MCF 10A (cell line): ENCODE results near the gene MARCHF9. TPM values are rescaled to one million over a fixed set of nuclear protein-coding genes. Genes with fewer than 3 reads are reported as not detected.

Experiments used
- BruUV-seq: library from RNA; stranded (reverse); fragments of 400-500 nt; replicated peaks from 2 replicates; lab custom pipeline; 2021; lab: Mats Ljungman, UMichigan
- CTCF ChIA-PET: fragments of 300-600 bp; sonication (Branson Sonifier 250); formaldehyde crosslinking; extraction: SDS; loops from one replicate; lab custom pipeline; 2021; ENCODE audit warnings: antibody characterized with exemption, inconsistent platforms; lab: Yijun Ruan, JAX
- POLR2A ChIA-PET: fragments of 300-600, 350-650 bp; sonication (Branson Sonifier 250); formaldehyde crosslinking; extraction: SDS; loops from one replicate; lab custom pipeline; 2020; ENCODE audit warnings: antibody characterized with exemption, inconsistent platforms; lab: Yijun Ruan, JAX
- DNase-seq: peaks from one replicate; pipeline ENCODE4 v3.0.0-alpha.2; 2018; ENCODE audit not compliant: unreplicated experiment
- H3K27ac Mint-ChIP-seq: one replicate; pipeline ENCODE4 v1.8.0; 2022; ENCODE audit warnings: mild to moderate bottlenecking, low read depth, mixed read lengths; ENCODE audit not compliant: unreplicated experiment
- H3K27me3 Mint-ChIP-seq: one replicate; pipeline ENCODE4 v1.8.0; 2022; ENCODE audit warnings: mixed read lengths; ENCODE audit not compliant: insufficient read depth, unreplicated experiment
- H3K36me3 Mint-ChIP-seq: one replicate; pipeline ENCODE4 v1.8.0; 2022; ENCODE audit warnings: mild to moderate bottlenecking, moderate library complexity, mixed read lengths; ENCODE audit not compliant: insufficient read depth, unreplicated experiment
- H3K4me1 Mint-ChIP-seq: one replicate; pipeline ENCODE4 v1.8.0; 2022; ENCODE audit warnings: mixed read lengths; ENCODE audit not compliant: insufficient read depth, unreplicated experiment
- H3K4me3 Mint-ChIP-seq: one replicate; pipeline ENCODE4 v1.8.0; 2022; ENCODE audit warnings: mild to moderate bottlenecking, moderate library complexity, mixed read lengths; ENCODE audit not compliant: unreplicated experiment
- H3K9me3 Mint-ChIP-seq: one replicate; pipeline ENCODE4 v1.8.0; 2022; ENCODE audit warnings: mixed read lengths; ENCODE audit not compliant: unreplicated experiment
- CTCF ChIP-seq: fragments of 200-600 bp; IDR thresholded peaks from one replicate; pipeline ENCODE4 v1.8.0; 2022; ENCODE audit warnings: antibody characterized with exemption, mild to moderate bottlenecking; ENCODE audit not compliant: unreplicated experiment
- intact Hi-C: fragments of 100-400 bp; cut with micrococcal nuclease; formaldehyde crosslinking; loops from 2 replicates; pipeline ENCODE4 v1.14.1; 2022
- total RNA-seq: library from RNA; stranded (reverse); gene quantifications from 2 replicates; pipeline ENCODE4 v1.2.3, GENCODE V29; 2022

MARCHF9 gene
- total RNA-seq, 1 experiment from 2014 or later, result 8.7 TPM

GRCh38 chr12:57741844-57742738 lies 12.8 kb upstream of the MARCHF9 start:
- H3K4me1 Mint-ChIP-seq, result peaks cover 12% of the 10 kb centered on the region
- no peaks in the 10 kb centered on the region for H3K9me3 Mint-ChIP-seq
- peaks cover 21% of the 10 kb centered on the region for H3K36me3 Mint-ChIP-seq
- peak; percentile 37 for DNase-seq
- no peak overlapping the region for H3K27ac Mint-ChIP-seq
- POLR2A ChIA-PET, result interaction anchor here (0.6 to 1.8 kb wide), 3 partner anchors 16 to 48 kb away, joined by 4 read pairs; no protein-coding TSS in a partner anchor
- CTCF ChIA-PET, result interaction anchor here (0.6 to 1.6 kb wide), 2 partner anchors 9 to 16 kb away, joined by 3 to 11 read pairs; no protein-coding TSS in a partner anchor
- intact Hi-C loops, result no loop called here
- TF ChIP-seq CTCF, result no peak
- H3K27me3 Mint-ChIP-seq, result peaks cover 35% of the 10 kb centered on the region
- no TSS peak for BruUV-seq
- no peak overlapping the region for H3K4me3 Mint-ChIP-seq

- CTCF ChIA-PET, result interaction anchor here (1.7 kb wide), 1 partner anchor 17 kb away, joined by 11 read pairs; no protein-coding TSS in a partner anchor
- peak overlapping the region; percentile 100 for H3K4me3 Mint-ChIP-seq
- intact Hi-C loops, result loop anchor here (1.0 kb wide), 1 partner anchor 17 kb away; no protein-coding TSS in a partner anchor
Measured at GRCh38 chr12:57743769-57744168, 11.1 kb upstream of the MARCHF9 start.

GRCh38 chr12:57744194-57744776 lies 10.6 kb upstream of the MARCHF9 start:
- TF ChIP-seq CTCF, result no peak
- ChIA-PET CTCF (interaction anchor here (0.8 to 1.7 kb wide), 2 partner anchors 18 to 22 kb away, joined by 5 to 11 read pairs; no protein-coding TSS in a partner anchor), POLR2A (interaction anchor here (0.5 to 2.5 kb wide), 25 partner anchors 8 to 1115 kb away, joined by 3 to 20 read pairs (median 5); partner anchors contain the start of genes CDK4, EEF1AKMT3, MARCHF9 and METTL1)
- DNase-seq, result no peak
- Mint-ChIP-seq H3K27ac (peak overlapping the region; percentile 100), H3K4me1 (peaks cover 11% of the 10 kb centered on the region), H3K36me3 (peaks cover 43% of the 10 kb centered on the region), H3K27me3 (peaks cover 22% of the 10 kb centered on the region), H3K4me3 (peak overlapping the region; percentile 100), H3K9me3 (no peaks in the 10 kb centered on the region)
- intact Hi-C loops, result loop anchor here (1.0 kb wide), 1 partner anchor 18 kb away; no protein-coding TSS in a partner anchor
- TSS peak; percentile 34 for BruUV-seq

More at GRCh38 chr12:57743769-57744168, 11.1 kb upstream of the MARCHF9 start:
- peak overlapping the region; percentile 100 for H3K27ac Mint-ChIP-seq
- H3K9me3 Mint-ChIP-seq, result no peaks in the 10 kb centered on the region
- peaks cover 11% of the 10 kb centered on the region for H3K4me1 Mint-ChIP-seq
- H3K27me3 Mint-ChIP-seq, result peaks cover 27% of the 10 kb centered on the region
- POLR2A ChIA-PET, result interaction anchor here (0.7 to 2.5 kb wide), 7 partner anchors 8 to 197 kb away, joined by 3 to 20 read pairs (median 4); partner anchors contain the start of genes CDK4 and MARCHF9
- BruUV-seq, result no TSS peak
- TF ChIP-seq CTCF, result no peak
- peaks cover 38% of the 10 kb centered on the region for H3K36me3 Mint-ChIP-seq
- DNase-seq, result no peak
